ENCODE measurements around the gene AP5M1.
"Not testable (repeated sequence)": the region's sequence is repeated elsewhere in the genome, so short reads cannot be mapped to it uniquely, and the experiment has no call there.

The AP5M1 gene

GRCh38 chr14:57323721-57324120 is 55.0 kb downstream of the AP5M1 start:
- Histone ChIP-seq H3K9me3 (ENCODE audit: control insufficient read depth, insufficient read depth, low read length) (no peaks in the 10 kb centered on the region), H3K27me3 (ENCODE audit: control insufficient read depth, low read length) (peaks cover 13% of the 10 kb centered on the region), H4K20me1 (ENCODE audit: control insufficient read depth, insufficient read depth, low read depth, low read length) (no peaks in the 10 kb centered on the region), H3K36me3 (ENCODE audit: control insufficient read depth, low read length) (no peaks in the 10 kb centered on the region), H3K4me1 (ENCODE audit: control insufficient read depth, low read length) (no peaks in the 10 kb centered on the region), H3K4me3 (ENCODE audit: low read length) (no peak overlapping the region), H3K9me2 (replicated peaks; ENCODE audit: control insufficient read depth, low read length) (no peaks in the 10 kb centered on the region), H3K27ac (ENCODE audit: low read depth, low read length) (no peak overlapping the region), H3F3A (ENCODE audit: control insufficient read depth, insufficient read depth) (no peaks in the 10 kb centered on the region), H3K4me2 (ENCODE audit: low read length) (no peak overlapping the region), H3K79me2 (ENCODE audit: control insufficient read depth, low read length) (no peaks in the 10 kb centered on the region)
- TF ChIP-seq EZH2phosphoT487 (IDR thresholded peaks at IDR 0.05; ENCODE audit: borderline replicate concordance, low read length) (no peak), CTCF (IDR thresholded peaks at IDR 0.05; ENCODE audit: low read depth, low read length, poor library complexity, severe bottlenecking) (no peak)

GRCh38 chr14:57326253-57326652 is 57.5 kb downstream of the AP5M1 start:
- Histone ChIP-seq H3K27ac (ENCODE audit: low read depth, low read length) (no peak overlapping the region), H3K4me3 (ENCODE audit: low read length) (no peak overlapping the region), H3K4me1 (ENCODE audit: control insufficient read depth, low read length) (no peaks in the 10 kb centered on the region), H3K27me3 (ENCODE audit: control insufficient read depth, low read length) (no peaks in the 10 kb centered on the region), H3K4me2 (ENCODE audit: low read length) (no peak overlapping the region), H3F3A (ENCODE audit: control insufficient read depth, insufficient read depth) (no peaks in the 10 kb centered on the region), H4K20me1 (ENCODE audit: control insufficient read depth, insufficient read depth, low read depth, low read length) (no peaks in the 10 kb centered on the region), H3K9me2 (replicated peaks; ENCODE audit: control insufficient read depth, low read length) (no peaks in the 10 kb centered on the region), H3K79me2 (ENCODE audit: control insufficient read depth, low read length) (no peaks in the 10 kb centered on the region), H3K9me3 (ENCODE audit: control insufficient read depth, insufficient read depth, low read length) (no peaks in the 10 kb centered on the region), H3K36me3 (ENCODE audit: control insufficient read depth, low read length) (no peaks in the 10 kb centered on the region)
- TF ChIP-seq CTCF (IDR thresholded peaks at IDR 0.05; ENCODE audit: low read depth, low read length, poor library complexity, severe bottlenecking), result no peak
- no peak for TF ChIP-seq EZH2phosphoT487 (IDR thresholded peaks at IDR 0.05; ENCODE audit: borderline replicate concordance, low read length)

GRCh38 chr14:57329833-57330232 is 61.1 kb downstream of the AP5M1 start:
- H3K4me3 ChIP-seq (ENCODE audit: low read length), result no peak overlapping the region
- no peak overlapping the region for H3K27ac ChIP-seq (ENCODE audit: low read depth, low read length)
- no peaks in the 10 kb centered on the region for H3K9me2 ChIP-seq (replicated peaks; ENCODE audit: control insufficient read depth, low read length)
- H3K4me1 ChIP-seq (ENCODE audit: control insufficient read depth, low read length), result no peaks in the 10 kb centered on the region
- no peaks in the 10 kb centered on the region for H3K36me3 ChIP-seq (ENCODE audit: control insufficient read depth, low read length)
- no peaks in the 10 kb centered on the region for H3K27me3 ChIP-seq (ENCODE audit: control insufficient read depth, low read length)
- no peak overlapping the region for H3K4me2 ChIP-seq (ENCODE audit: low read length)
- H3K79me2 ChIP-seq (ENCODE audit: control insufficient read depth, low read length), result no peaks in the 10 kb centered on the region
- TF ChIP-seq EZH2phosphoT487 (IDR thresholded peaks at IDR 0.05; ENCODE audit: borderline replicate concordance, low read length) (no peak), CTCF (IDR thresholded peaks at IDR 0.05; ENCODE audit: low read depth, low read length, poor library complexity, severe bottlenecking) (no peak)
- H3F3A ChIP-seq (ENCODE audit: control insufficient read depth, insufficient read depth), result no peaks in the 10 kb centered on the region
- H4K20me1 ChIP-seq (ENCODE audit: control insufficient read depth, insufficient read depth, low read depth, low read length), result no peaks in the 10 kb centered on the region
- no peaks in the 10 kb centered on the region for H3K9me3 ChIP-seq (ENCODE audit: control insufficient read depth, insufficient read depth, low read length)

DNA sequence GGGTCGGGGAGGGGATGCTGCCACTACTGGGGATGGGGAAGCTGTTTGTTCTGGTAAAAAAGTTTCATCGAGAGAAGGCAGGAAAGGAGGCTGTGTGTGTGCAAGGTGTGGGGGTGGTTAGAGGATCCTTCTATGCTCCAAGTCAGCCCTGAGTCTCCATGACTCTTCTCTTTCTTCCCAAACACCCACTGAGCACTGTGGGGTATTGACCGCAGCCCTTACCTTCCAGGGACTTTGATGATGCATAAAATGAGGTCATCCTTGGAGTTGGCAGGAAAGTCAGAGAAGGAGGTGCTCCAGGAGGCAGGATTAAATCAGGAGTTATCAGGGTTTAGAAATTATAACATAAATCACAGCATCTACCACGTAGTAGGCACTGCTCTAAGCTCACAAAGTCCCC is 63.7 kb downstream of the AP5M1 start:
- not testable (repeated sequence) for H3K4me2 ChIP-seq (ENCODE audit: low read length); H3K27me3 ChIP-seq (ENCODE audit: control insufficient read depth, low read length); H3K27ac ChIP-seq (ENCODE audit: low read depth, low read length); H3K36me3 ChIP-seq (ENCODE audit: control insufficient read depth, low read length); H3K9me2 ChIP-seq (replicated peaks; ENCODE audit: control insufficient read depth, low read length); H3K4me3 ChIP-seq (ENCODE audit: low read length); H3K79me2 ChIP-seq (ENCODE audit: control insufficient read depth, low read length); H3K4me1 ChIP-seq (ENCODE audit: control insufficient read depth, low read length); H3F3A ChIP-seq (ENCODE audit: control insufficient read depth, insufficient read depth); H4K20me1 ChIP-seq (ENCODE audit: control insufficient read depth, insufficient read depth, low read depth, low read length); H3K9me3 ChIP-seq (ENCODE audit: control insufficient read depth, insufficient read depth, low read length)

DNA sequence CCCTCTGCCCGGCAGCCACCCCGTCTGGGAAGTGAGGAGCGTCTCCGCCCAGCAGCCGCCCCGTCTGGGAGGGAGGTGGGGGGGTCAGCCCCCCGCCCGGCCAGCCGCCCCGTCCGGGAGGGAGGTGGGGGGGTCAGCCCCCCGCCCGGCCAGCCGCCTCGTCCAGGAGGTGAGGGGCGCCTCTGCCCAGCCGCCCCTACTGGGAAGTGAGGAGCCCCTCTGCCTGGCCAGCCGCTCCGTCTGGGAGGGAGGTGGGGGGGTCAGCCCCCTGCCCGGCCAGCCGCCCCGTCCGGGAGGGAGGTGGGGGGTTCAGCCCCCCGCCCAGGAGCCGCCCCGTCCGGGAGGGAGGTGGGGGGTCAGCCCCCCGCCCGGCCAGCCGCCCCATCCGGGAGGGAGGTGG is 65.0 kb downstream of the AP5M1 start:
- H3K79me2 ChIP-seq (ENCODE audit: control insufficient read depth, low read length); H3K4me1 ChIP-seq (ENCODE audit: control insufficient read depth, low read length); H3K36me3 ChIP-seq (ENCODE audit: control insufficient read depth, low read length); H3K4me3 ChIP-seq (ENCODE audit: low read length); H3K27ac ChIP-seq (ENCODE audit: low read depth, low read length); H3K9me3 ChIP-seq (ENCODE audit: control insufficient read depth, insufficient read depth, low read length); H3K4me2 ChIP-seq (ENCODE audit: low read length); H3K9me2 ChIP-seq (replicated peaks; ENCODE audit: control insufficient read depth, low read length); H3K27me3 ChIP-seq (ENCODE audit: control insufficient read depth, low read length); H3F3A ChIP-seq (ENCODE audit: control insufficient read depth, insufficient read depth); H4K20me1 ChIP-seq (ENCODE audit: control insufficient read depth, insufficient read depth, low read depth, low read length): not testable (repeated sequence)

DNA sequence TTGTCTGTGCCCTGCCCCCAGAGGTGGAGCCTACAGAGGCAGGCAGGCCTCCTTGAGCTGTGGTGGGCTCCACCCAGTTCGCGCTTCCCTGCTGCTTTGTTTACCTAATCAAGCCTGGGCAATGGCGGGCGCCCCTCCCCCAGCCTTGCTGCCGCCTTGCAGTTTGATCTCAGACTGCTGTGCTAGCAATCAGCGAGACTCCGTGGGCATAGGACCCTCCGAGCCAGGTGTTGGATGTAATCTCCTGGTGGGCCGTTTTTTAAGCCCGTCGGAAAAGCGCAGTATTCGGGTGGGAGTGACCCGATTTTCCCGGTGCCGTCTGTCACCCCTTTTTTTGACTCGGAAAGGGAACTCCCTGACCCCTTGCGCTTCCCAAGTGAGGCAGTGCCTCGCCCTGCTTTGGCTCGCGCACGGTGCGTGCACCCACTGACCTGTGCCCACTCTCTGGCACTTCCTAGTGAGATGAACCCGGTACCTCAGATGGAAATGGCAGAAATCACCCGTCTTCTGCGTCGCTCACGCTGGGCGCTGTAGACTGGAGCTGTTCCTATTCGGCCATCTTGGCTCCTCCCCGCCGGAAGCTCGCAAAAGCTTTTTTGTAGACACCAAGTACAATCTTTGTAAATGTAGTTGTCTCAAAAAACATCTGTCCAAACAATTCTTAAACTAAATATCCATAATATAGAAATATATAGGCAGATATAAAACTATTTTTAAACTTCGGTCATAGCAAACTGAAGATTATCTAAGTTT is 75.0 kb downstream of the AP5M1 start:
- H3K79me2 ChIP-seq (ENCODE audit: control insufficient read depth, low read length); H3K4me2 ChIP-seq (ENCODE audit: low read length); H3K9me2 ChIP-seq (replicated peaks; ENCODE audit: control insufficient read depth, low read length); H3K4me1 ChIP-seq (ENCODE audit: control insufficient read depth, low read length); H3K9me3 ChIP-seq (ENCODE audit: control insufficient read depth, insufficient read depth, low read length); H3K36me3 ChIP-seq (ENCODE audit: control insufficient read depth, low read length); H3K27me3 ChIP-seq (ENCODE audit: control insufficient read depth, low read length); H3K27ac ChIP-seq (ENCODE audit: low read depth, low read length); H3K4me3 ChIP-seq (ENCODE audit: low read length); H3F3A ChIP-seq (ENCODE audit: control insufficient read depth, insufficient read depth); H4K20me1 ChIP-seq (ENCODE audit: control insufficient read depth, insufficient read depth, low read depth, low read length): not testable (repeated sequence)

All from DOHH2 (cell line).